Activated CD4-positive, alpha-beta T cell treated with anti-CD3 and anti-CD28 coated beads for 48 hours (primary cell): Measurements from ENCODE around the gene CTSF.
"Not testable (repeated sequence)": the region's sequence is repeated elsewhere in the genome, so short reads cannot be mapped to it uniquely, and the experiment has no call there.

Source experiments
- DNase-seq: peaks from one replicate; pipeline ENCODE4 v3.0.0-alpha.2; 2020

CTSF gene

GRCh38 chr11:66589315-66589714 lies 20.9 kb upstream of the CTSF start:
- not testable (repeated sequence) for DNase-seq

GRCh38 chr11:66586136-66586535 lies 17.7 kb upstream of the CTSF start:
- no peak for DNase-seq

DNA sequence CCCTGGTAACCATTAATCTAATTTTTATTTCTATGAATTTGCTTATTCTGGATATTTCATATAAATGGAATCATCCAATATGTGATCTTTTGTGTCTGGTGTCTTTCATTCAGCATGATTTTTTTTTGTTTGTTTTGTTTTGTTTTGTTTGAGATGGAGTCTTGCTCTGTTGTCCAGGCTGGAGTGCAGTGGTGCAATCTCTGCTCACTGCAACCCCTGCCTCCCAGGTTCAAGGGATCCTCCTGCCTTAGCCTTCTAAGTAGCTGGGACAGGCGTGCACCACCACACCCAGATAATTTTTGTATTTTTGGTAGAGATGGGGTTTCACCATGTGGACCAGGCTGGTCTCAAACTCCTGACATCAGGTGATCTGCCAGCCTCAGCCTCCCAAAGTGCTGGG lies 17.0 kb upstream of the CTSF start:
- not testable (repeated sequence) for DNase-seq

- DNase-seq = not testable (repeated sequence)
Observed at GRCh38 chr11:66582565-66583147, 14.2 kb upstream of the CTSF start.

- no peak for DNase-seq
Observed at GRCh38 chr11:66581261-66581660, 12.9 kb upstream of the CTSF start.

DNA sequence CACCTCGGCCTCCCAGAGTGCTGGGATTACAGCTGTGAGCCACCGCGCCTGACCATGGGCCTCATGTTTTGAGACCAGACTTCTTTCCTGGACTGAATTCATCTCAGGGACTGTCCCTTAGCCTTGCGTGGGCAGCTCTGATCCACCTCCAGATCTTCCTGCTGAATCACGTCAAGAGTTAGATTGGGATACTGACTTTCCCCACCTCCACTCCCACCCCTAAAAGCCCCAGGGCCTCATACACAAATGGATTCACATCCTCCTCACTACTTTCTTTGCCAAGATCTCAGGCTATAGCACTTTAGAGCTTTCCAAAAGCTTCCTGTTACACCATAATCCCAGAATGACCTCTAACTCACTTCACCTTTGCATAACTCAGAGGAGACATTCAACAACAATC lies 12.4 kb upstream of the CTSF start:
- DNase-seq = no peak

- peak; percentile 89 for DNase-seq
Observed at GRCh38 chr11:66579017-66579606, 10.7 kb upstream of the CTSF start.

GRCh38 chr11:66570850-66571180 lies 2.4 kb upstream of the CTSF start:
- no peak for DNase-seq

DNA sequence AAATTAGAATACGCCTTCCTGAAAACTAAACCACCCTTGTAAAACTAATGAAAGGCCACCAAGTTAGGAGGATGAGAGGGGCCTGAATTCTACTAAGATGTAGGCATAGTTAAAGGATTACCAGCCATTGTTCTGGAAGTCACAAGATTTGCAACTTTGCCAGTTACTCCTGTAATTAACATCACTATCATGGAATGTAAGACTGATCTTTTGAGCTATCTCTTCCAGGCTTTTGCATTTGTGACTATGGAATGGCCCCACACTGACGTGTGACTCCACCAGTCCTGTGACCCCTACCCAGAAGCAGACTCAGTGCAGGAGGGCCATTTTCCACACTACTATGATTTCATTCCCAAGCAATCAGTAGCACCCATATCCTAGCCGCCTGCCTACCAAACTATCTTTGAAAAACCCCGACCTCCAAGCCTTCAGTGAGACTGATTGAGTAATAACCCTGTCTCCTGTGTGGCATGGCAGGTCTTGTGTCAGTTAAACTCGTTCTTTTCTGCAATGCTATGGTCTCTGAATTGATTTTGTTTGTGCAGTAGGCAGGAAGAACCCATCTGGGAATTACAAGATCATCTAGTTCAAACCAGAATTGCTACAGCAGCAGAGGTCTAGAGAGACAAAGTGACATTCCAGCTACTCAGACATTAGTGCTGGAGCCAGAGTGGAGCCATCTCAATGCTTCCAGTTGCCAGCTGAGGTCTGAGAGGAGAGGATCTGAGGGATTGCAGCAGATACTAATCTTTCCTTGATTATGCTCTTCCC lies 1.9 kb upstream of the CTSF start:
- no peak for DNase-seq

GRCh38 chr11:66569076-66569475 lies 670 bp upstream of the CTSF start:
- no peak for DNase-seq

DNA sequence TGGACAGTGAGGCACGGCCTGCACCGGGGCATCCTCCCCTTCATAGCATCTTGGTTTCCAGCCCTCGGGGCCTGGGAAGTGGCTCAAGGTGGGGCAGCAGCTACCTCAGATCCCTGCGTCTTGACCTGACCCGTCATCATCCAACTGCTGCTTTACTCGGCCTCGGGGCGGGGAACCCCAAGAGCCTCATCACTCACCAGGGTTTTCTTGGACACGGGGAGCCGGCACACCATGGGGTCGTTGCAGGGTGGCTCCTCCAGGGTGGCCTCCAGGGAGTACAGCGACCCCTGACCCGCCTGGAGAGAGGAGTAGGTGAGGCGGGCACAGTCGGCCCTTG lies 651 bp downstream of the CTSF start:
- no peak for DNase-seq

GRCh38 chr11:66566221-66566620 lies 2.2 kb downstream of the CTSF start:
- no peak for DNase-seq

DNA sequence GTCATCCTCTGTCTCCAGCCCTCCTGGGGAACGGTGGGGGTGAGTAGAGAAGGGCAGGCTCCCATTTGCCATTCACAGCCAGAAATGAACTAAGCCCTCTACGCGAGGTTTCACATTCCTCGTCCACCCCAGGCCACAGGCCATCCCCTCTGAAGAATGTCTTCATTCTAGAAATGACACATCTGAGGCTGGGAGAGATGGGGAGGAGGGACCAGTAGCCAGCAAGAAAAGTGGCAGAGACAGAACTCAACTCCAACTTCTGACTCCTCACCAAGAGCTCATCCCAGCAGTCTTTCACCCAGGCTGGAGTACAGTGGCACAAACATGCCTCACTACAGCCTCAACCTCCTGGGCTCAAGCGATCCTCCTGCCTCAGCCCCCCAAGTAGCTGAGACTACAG lies 3.4 kb downstream of the CTSF start:
- no peak for DNase-seq

- DNase-seq = no peak
Observed at GRCh38 chr11:66564538-66564937, 3.9 kb downstream of the CTSF start.

DNA sequence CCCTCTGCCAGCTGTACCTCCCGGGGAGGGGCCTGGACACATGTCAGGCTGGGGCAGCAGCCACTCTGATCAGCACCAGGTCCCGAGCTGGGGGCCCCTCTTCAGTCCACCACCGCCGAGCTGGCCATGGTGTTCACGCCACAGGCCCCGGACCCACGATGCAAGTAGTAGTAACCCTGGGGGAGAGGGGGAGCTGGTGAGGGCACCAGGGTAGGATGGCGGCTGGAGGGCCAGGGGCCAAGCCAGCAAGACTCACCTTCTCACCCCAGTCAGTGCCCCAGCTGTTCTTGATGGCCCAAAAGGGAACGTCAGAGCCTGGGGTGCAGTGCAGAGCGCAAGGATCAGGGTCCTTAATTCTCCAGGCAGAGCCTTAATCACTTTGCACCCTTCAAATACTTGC lies 4.6 kb downstream of the CTSF start:
- no peak for DNase-seq

GRCh38 chr11:66562907-66563583 lies 5.4 kb downstream of the CTSF start:
- no peak for DNase-seq

- DNase-seq = no peak
Observed at GRCh38 chr11:66562275-66562674, 6.1 kb downstream of the CTSF start.

DNA sequence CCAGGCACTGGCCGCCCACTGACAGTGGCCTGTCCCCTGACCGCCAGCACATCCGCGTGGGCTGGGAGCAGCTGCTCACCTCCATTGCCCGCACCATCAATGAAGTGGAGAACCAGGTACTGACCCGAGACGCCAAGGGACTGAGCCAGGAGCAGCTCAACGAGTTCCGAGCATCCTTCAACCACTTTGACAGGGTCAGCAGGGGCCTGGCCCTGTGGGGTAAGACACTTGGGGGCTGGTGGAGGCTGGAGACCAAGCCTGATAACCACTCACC lies 6.5 kb downstream of the CTSF start:
- no peak for DNase-seq

DNA sequence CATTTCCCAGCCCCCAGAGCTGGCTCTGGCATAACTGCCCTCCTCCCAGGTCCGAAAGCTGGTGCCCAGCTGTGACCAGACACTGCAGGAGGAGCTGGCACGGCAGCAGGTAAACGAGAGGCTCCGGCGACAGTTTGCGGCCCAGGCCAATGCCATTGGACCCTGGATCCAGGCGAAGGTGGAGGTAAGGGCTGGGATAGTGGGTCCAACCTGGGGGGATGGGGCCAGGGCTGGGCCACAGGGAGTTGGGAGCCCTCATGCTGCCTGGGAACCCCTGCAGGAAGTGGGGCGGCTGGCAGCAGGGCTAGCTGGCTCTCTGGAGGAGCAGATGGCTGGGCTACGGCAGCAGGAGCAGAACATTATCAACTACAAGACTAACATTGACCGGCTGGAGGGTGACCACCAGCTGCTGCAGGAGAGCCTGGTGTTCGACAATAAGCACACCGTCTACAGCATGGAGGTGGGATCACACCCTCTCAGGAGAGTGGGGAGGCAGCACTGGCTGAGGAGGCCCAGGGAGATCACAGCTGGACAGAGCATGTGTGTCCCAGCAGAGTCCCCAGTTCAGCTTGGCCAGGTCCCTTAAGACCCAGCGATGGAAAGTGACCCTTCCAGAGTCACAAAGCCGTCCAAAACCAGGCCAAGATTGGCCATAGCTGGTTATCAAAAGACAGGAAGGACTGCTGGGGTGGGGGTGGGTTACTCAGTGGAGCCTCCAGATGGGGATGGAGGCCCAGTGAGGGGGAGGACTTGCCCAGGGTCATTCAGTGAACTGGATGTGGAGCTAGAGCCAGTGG lies 7.0 kb downstream of the CTSF start:
- DNase-seq = no peak

DNA sequence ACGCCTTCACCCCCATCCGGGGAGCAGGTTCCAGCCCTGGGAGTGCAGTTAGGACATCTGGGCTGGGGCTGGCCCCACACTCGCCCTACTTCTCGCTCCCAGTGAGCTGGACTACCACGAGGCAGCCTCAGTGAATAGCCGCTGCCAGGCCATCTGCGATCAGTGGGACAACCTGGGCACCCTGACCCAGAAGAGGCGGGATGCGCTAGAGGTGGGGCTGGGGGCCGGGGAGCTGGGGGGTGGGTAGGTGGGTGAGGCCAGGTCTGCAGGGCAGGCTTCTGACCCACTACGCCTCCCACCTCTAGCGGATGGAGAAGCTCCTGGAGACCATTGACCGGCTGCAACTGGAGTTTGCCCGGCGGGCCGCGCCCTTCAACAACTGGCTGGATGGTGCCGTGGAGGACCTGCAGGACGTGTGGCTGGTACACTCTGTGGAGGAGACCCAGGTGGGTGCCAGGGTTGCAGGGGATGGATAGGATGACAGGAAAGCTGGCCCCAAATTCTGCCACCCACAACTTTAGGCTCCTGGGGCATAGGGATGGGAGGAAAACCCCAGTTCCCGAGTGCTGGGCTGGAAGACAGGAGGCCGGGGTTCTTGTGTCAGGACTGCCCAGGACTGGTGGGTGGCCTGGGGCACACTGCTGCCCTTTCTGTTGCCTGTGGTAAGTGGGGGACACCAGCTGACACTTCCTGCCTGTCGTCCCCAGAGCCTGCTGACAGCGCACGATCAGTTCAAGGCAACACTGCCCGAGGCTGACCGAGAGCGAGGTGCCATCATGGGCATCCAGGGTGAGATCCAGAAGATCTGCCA lies 8.3 kb downstream of the CTSF start:
- no peak for DNase-seq

- peak; percentile 55 for DNase-seq
Observed at GRCh38 chr11:66559142-66559865, 9.1 kb downstream of the CTSF start.

GRCh38 chr11:66557733-66558326 lies 10.6 kb downstream of the CTSF start:
- no peak for DNase-seq
